HepG2 (cell line): Measurements from ENCODE around the gene SND1. TPM values are rescaled to one million over a fixed set of nuclear protein-coding genes. Genes with fewer than 3 reads are reported as not detected.

Source experiments
- ATAC-seq: fragments of 200-7000 bp; cut with Tn5 transposase; 3 replicates; pipeline ENCODE4 v1.9.1; 2020; ENCODE audit warnings: mild to moderate bottlenecking, moderate library complexity
- BruUV-seq: library from RNA; stranded (reverse); fragments of 400-500 nt; replicated peaks from 2 replicates; lab custom pipeline; 2021; lab: Mats Ljungman, UMichigan
- CTCF ChIA-PET: fragments of 300-600 bp; formaldehyde crosslinking; extraction: SDS; loops from one replicate; lab custom pipeline; 2021; ENCODE audit warnings: low total read pairs, inconsistent platforms, low intra/inter-chr PET ratio; lab: Yijun Ruan, JAX
- POLR2A ChIA-PET: fragments of 350-600 bp; sonication (Branson Sonifier 250); formaldehyde crosslinking; loops from one replicate; lab custom pipeline; 2020; ENCODE audit warnings: antibody characterized with exemption, inconsistent platforms; lab: Yijun Ruan, JAX
- DNase-seq: peaks from one replicate; pipeline ENCODE4 v3.0.0-alpha.2; 2015; ENCODE audit warnings: low spot score
- FAIRE-seq: peaks from 3 replicates; lab custom pipeline; 2011; peaks lifted over from hg19 to GRCh38; lab: Jason Lieb, UNC
- H2AFZ ChIP-seq: one replicate; pipeline ENCODE4 v1.6.1; 2011; ENCODE audit warnings: low read length, inconsistent platforms
- H3K27ac ChIP-seq: fragments of 300-600 bp; 3 replicates; pipeline ENCODE4 v1.8.0; 2011; ENCODE audit warnings: mixed run types, mild to moderate bottlenecking, mixed read lengths, low read length, inconsistent platforms; ENCODE audit not compliant: insufficient read depth; ENCODE audit errors: extremely low read length
- H3K27me3 ChIP-seq, 2 experiments: fragments of 200-600 bp in 1 of 2; 2 replicates in 1 of 2; 3 replicates in 1 of 2; pipeline versions ENCODE4 v1.6.0 to v1.8.0; 2011; ENCODE audit warnings: low read length in 2 of 2, mild to moderate bottlenecking in 2 of 2, moderate library complexity in 2 of 2, inconsistent platforms in 1 of 2; ENCODE audit not compliant: insufficient read depth in 2 of 2, control insufficient read depth in 1 of 2
- H3K36me3 ChIP-seq, 2 experiments: fragments of 200-600 bp in 1 of 2; replicated peaks in 1 of 2; 2 replicates in 1 of 2; 3 replicates in 1 of 2; pipeline versions ENCODE4 v1.5.1 to v1.8.0; 2011; ENCODE audit warnings: low read length in 2 of 2, inconsistent platforms in 1 of 2; ENCODE audit not compliant: insufficient read depth in 2 of 2, control insufficient read depth in 1 of 2
- H3K4me1 ChIP-seq: 2 replicates; pipeline ENCODE4 v1.5.1; 2012; ENCODE audit warnings: low read length, inconsistent platforms; ENCODE audit not compliant: insufficient read depth
- H3K4me2 ChIP-seq: 2 replicates; pipeline ENCODE4 v1.6.0; 2011; ENCODE audit warnings: low read depth, low read length, inconsistent platforms
- H3K4me3 ChIP-seq, 3 experiments: fragments of 200-600 bp in 1 of 3; sonication (generic), shearing (Covaris generic) in 1 of 3; replicated peaks in 1 of 3; 2 replicates each; pipeline ENCODE4 v1.5.1; 2011 to 2016; ENCODE audit warnings: low read length in 3 of 3, inconsistent platforms in 2 of 3, low read depth in 2 of 3, mild to moderate bottlenecking in 2 of 3, control low read depth in 1 of 3, mixed read lengths in 1 of 3; ENCODE audit not compliant: insufficient read depth in 1 of 3
- H3K79me2 ChIP-seq: one replicate; pipeline ENCODE4 v1.6.1; 2011; ENCODE audit warnings: low read length, inconsistent platforms; ENCODE audit not compliant: insufficient read depth
- H3K9ac ChIP-seq: 2 replicates; pipeline ENCODE4 v1.6.0; 2011; ENCODE audit warnings: mild to moderate bottlenecking, low read depth, low read length, inconsistent platforms; ENCODE audit not compliant: insufficient read depth
- H3K9me3 ChIP-seq: 2 replicates; pipeline ENCODE4 v1.5.1; 2012; ENCODE audit warnings: mild to moderate bottlenecking, low read length
- H4K20me1 ChIP-seq: 2 replicates; pipeline ENCODE4 v1.6.0; 2011; ENCODE audit warnings: inconsistent platforms, mild to moderate bottlenecking, low read length, moderate library complexity; ENCODE audit not compliant: insufficient read depth
- CBX1 ChIP-seq: IDR thresholded peaks from one replicate; pipeline ENCODE4 v1.6.1; 2016; ENCODE audit warnings: antibody characterized with exemption, low read depth
- FLYWCH1 ChIP-seq: sonication (generic); formaldehyde crosslinking; IDR thresholded peaks from 2 replicates; pipeline ENCODE4 v1.8.1; 2023; ENCODE audit warnings: mild to moderate bottlenecking, missing genetic modification reagents
- JUN ChIP-seq: sonication (generic); formaldehyde crosslinking; IDR thresholded peaks from 2 replicates; pipeline ENCODE4 v1.4.0; 2020; ENCODE audit warnings: mild to moderate bottlenecking, missing genetic modification reagents
- MAFK ChIP-seq, 2 experiments: IDR thresholded peaks in 1 of 2; conservative IDR thresholded peaks in 1 of 2; 2 replicates each; pipeline ENCODE4 v1.6.1; 2011; ENCODE audit warnings: improper control_type of control experiment in 2 of 2, low read length in 2 of 2
- MEIS2 ChIP-seq: sonication (generic); formaldehyde crosslinking; IDR thresholded peaks from 2 replicates; pipeline ENCODE4 v1.9.0; 2021; ENCODE audit warnings: mild to moderate bottlenecking, missing genetic modification reagents
- MYC ChIP-seq: sonication (generic); formaldehyde crosslinking; IDR thresholded peaks from 2 replicates; pipeline ENCODE4 v1.9.0; 2021; ENCODE audit warnings: missing genetic modification reagents, borderline replicate concordance
- PHF8 ChIP-seq: sonication (generic); formaldehyde crosslinking; IDR thresholded peaks from 2 replicates; pipeline ENCODE4 v1.5.0; 2020; ENCODE audit warnings: missing genetic modification reagents
- RFXANK ChIP-seq: IDR thresholded peaks from 2 replicates; pipeline ENCODE4 v1.6.1; 2016
- SP1 ChIP-seq, 2 experiments: fragments of 450-650 bp in 1 of 2; sonication (generic) in 1 of 2; formaldehyde crosslinking in 1 of 2; IDR thresholded peaks; 2 replicates each; pipeline versions ENCODE4 v1.4.0 to v1.6.1; 2016 to 2020; ENCODE audit warnings: missing genetic modification reagents in 1 of 2
- TEAD3 ChIP-seq: optimal IDR thresholded peaks from 2 replicates; pipeline ENCODE3; 2016; ENCODE audit warnings: borderline replicate concordance
- ZNF354B ChIP-seq: sonication (generic); formaldehyde crosslinking; IDR thresholded peaks from 2 replicates; pipeline ENCODE4 v1.8.0; 2022; ENCODE audit warnings: mild to moderate bottlenecking, missing genetic modification reagents
- ZNF660 ChIP-seq: sonication (generic); formaldehyde crosslinking; IDR thresholded peaks from 2 replicates; pipeline ENCODE4 v1.5.1; 2020; ENCODE audit warnings: mild to moderate bottlenecking, low read depth, missing genetic modification reagents, borderline replicate concordance
- ZNF713 ChIP-seq: sonication (generic); formaldehyde crosslinking; IDR thresholded peaks from 2 replicates; pipeline ENCODE4 v1.4.0; 2020; ENCODE audit warnings: mild to moderate bottlenecking, missing genetic modification reagents
- ZNF816 ChIP-seq: sonication (generic); formaldehyde crosslinking; IDR thresholded peaks from 2 replicates; pipeline ENCODE4 v1.8.0; 2022; ENCODE audit warnings: missing genetic modification reagents, mild to moderate bottlenecking, borderline replicate concordance
- ZNF891 ChIP-seq: sonication (generic); formaldehyde crosslinking; IDR thresholded peaks from 2 replicates; pipeline ENCODE4 v1.5.0; 2020; ENCODE audit warnings: mild to moderate bottlenecking, missing genetic modification reagents
- WGBS: methylation state at CpG from one replicate; pipeline ENCODE4 v1.1.6; 2017; ENCODE audit warnings: low lambda C conversion rate; 5-methylcytosine and 5-hydroxymethylcytosine counted together
- in situ Hi-C: cut with HindIII; loops from 2 replicates; pipeline ENCODE4 v1.10.0; 2017; ENCODE audit warnings: low pct_unique_long_range_greater_than_20kb; ENCODE audit not compliant: extremely low pct_ligation_motif_present
- intact Hi-C: fragments of 100-400 bp; cut with micrococcal nuclease; formaldehyde crosslinking; loops from one replicate; pipeline ENCODE4 v1.10.0; 2022; ENCODE audit not compliant: unreplicated experiment
- polyA plus RNA-seq, 8 experiments: library from polyadenylated mRNA; depleted of rRNA in 3 of 8; stranded (reverse) in 7 of 8; unstranded in 1 of 8; fragments of >200 nt; fragmentation: Illumina TruSeq in 4 of 8; extraction: Trizol in 4 of 8; gene quantifications; 2 replicates each; pipeline versions ENCODE4 v1.2.1 to v1.2.3, GENCODE V29; 2011 to 2016; ENCODE audit warnings: low read depth in 4 of 8, missing spikeins in 1 of 8, mixed read lengths in 1 of 8; ENCODE audit not compliant: insufficient read depth in 1 of 8
- total RNA-seq, 5 experiments: library from RNA; depleted of rRNA; stranded (reverse); fragments of >200 nt; fragmentation: Illumina TruSeq; extraction: Trizol; gene quantifications; 2 replicates each; pipeline ENCODE4 v1.2.3, GENCODE V29; 2016; ENCODE audit warnings: low read depth in 1 of 5
- TF ChIP-seq, protein P1 (sequence below): sonication (generic); formaldehyde crosslinking; IDR thresholded peaks from 2 replicates; pipeline ENCODE4 v1.5.0; 2020; ENCODE audit warnings: missing genetic modification reagents

SND1 gene
- total and polyA plus RNA-seq, 2 of the 13 experiments (the other 11 are each of a cell fraction or from before 2014, with no cell fraction given), result 110 to 182 TPM

GRCh38 chr7:128069373-128070364 is 417.7 kb downstream of the SND1 start:
- ATAC-seq, result no peak
- Histone ChIP-seq H3K9me3 (no peaks in the 10 kb centered on the region), H3K27ac (no peak overlapping the region), H3K4me1 (no peaks in the 10 kb centered on the region), H3K27me3 (no peaks in the 10 kb centered on the region), H3K9ac (no peak overlapping the region), H4K20me1 (0 out of 2 replicates have a peak, but pooled peaks cover 2% of the 10 kb centered on the region), H3K79me2 (no peaks in the 10 kb centered on the region), H3K36me3 (peaks cover 12 to 45% of the 10 kb centered on the region in 2 experiments; a peak in 4 of 5 replicates), H3K4me2 (no peak overlapping the region), H3K4me3 (no peak overlapping the region), H2AFZ (no peak overlapping the region)
- DNase-seq, result no peak
- no TSS peak for BruUV-seq
- ChIA-PET POLR2A (no interaction called here), CTCF (no interaction called here)
- in situ Hi-C loops, result no loop called here
- TF ChIP-seq ZNF354B (CRISPR knock-in tag), result no peak
- TF ChIP-seq MEIS2 (CRISPR knock-in tag), result no peak
- TF ChIP-seq, protein P1, sequence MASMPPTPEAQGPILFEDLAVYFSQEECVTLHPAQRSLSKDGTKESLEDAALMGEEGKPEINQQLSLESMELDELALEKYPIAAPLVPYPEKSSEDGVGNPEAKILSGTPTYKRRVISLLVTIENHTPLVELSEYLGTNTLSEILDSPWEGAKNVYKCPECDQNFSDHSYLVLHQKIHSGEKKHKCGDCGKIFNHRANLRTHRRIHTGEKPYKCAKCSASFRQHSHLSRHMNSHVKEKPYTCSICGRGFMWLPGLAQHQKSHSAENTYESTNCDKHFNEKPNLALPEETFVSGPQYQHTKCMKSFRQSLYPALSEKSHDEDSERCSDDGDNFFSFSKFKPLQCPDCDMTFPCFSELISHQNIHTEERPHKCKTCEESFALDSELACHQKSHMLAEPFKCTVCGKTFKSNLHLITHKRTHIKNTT (CRISPR knock-in tag), result no peak
- TF ChIP-seq JUN (CRISPR knock-in tag), result no peak
- no peak for FAIRE-seq
- WGBS, result 90% methylated on average over 6 of the region's 8 CpGs
- intact Hi-C loops, result no loop called here

DNA sequence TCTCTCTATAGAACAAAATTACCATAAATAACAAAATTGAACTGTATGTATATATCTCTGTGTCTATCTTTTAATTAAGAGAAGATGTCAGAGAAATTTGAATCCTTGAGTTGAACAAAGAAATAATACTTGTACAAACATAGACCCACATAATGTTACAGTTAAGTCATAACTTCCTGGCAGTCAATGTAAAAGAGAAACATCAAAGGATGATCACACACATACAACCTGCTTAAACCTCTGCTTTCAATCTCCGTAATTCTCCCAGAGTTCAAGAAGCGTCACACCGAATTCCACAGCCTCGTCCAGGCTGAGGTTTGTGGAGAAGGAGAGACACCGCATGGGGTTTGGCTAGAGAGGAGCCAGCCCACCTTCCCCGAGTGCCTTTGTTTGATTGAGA is 419.4 kb downstream of the SND1 start:
- H4K20me1 ChIP-seq, result 0 out of 2 replicates have a peak, but pooled peaks cover under 1% of the 10 kb centered on the region
- no TSS peak for BruUV-seq
- no peak overlapping the region for H3K4me2 ChIP-seq
- WGBS, result 97% methylated on average over 6 of the region's 6 CpGs
- no peaks in the 10 kb centered on the region for H3K9me3 ChIP-seq
- no peak overlapping the region for H3K27ac ChIP-seq
- CTCF ChIA-PET, result no interaction called here
- H3K79me2 ChIP-seq, result no peaks in the 10 kb centered on the region
- TF ChIP-seq MAFK (conservative IDR thresholded peaks at IDR 0.05 in 1 of 2, IDR thresholded peaks at IDR 0.05 in 1 of 2; ENCODE audit: low read length in 2 of 2) (no peak), ZNF713 (CRISPR knock-in tag) (no peak), SP1 (IDR thresholded peaks at IDR 0.05) (no peak), SP1 (CRISPR knock-in tag; IDR thresholded peaks at IDR 0.05) (no peak), ZNF660 (CRISPR knock-in tag) (no peak), TEAD3 (CRISPR knock-in tag) (no peak), ZNF891 (no peak), CBX1 (no peak), MYC (CRISPR knock-in tag) (no peak), RFXANK (CRISPR knock-in tag) (no peak), ZNF816 (CRISPR knock-in tag) (no peak), PHF8 (CRISPR knock-in tag) (no peak), FLYWCH1 (no peak)
- TF ChIP-seq, all 625 proteins: peak for 0
- H2AFZ ChIP-seq, result no peak overlapping the region
- POLR2A ChIA-PET, result no interaction called here
- H3K4me3 ChIP-seq, result no peak overlapping the region
- ATAC-seq (no peak), DNase-seq (no peak), FAIRE-seq (no peak)
- no peaks in the 10 kb centered on the region for H3K4me1 ChIP-seq
- no peak overlapping the region for H3K9ac ChIP-seq
- no peaks in the 10 kb centered on the region for H3K27me3 ChIP-seq
- intact Hi-C loops (no loop called here), in situ Hi-C loops (no loop called here)
- peaks cover 17 to 57% of the 10 kb centered on the region in 2 experiments; a peak in 4 of 5 replicates for H3K36me3 ChIP-seq
